SH-SY5Y (cell line): ENCODE measurements around the gene TLR7.

Experiments
- GATA2 ChIP-seq: IDR thresholded peaks from 2 replicates; pipeline ENCODE4 v1.6.1; 2011; ENCODE audit warnings: mild to moderate bottlenecking, low read depth, low read length
- GATA3 ChIP-seq: IDR thresholded peaks from 2 replicates; pipeline ENCODE4 v1.6.1; 2011; ENCODE audit warnings: low read depth, mild to moderate bottlenecking, low read length, moderate library complexity

GRCh38 chrX:12872741-12873140 is 5.9 kb downstream of the TLR7 start:
- TF ChIP-seq GATA2 (no peak), GATA3 (no peak)
